Testis (tissue), 3 donors: ENCODE data around the gene SOX6. TPM values are rescaled to one million over a fixed set of nuclear protein-coding genes. Genes with fewer than 3 reads are reported as not detected.
"Not testable (repeated sequence)": the region's sequence is repeated elsewhere in the genome, so short reads cannot be mapped to it uniquely, and the experiment has no call there.

Source experiments
- DNase-seq: peaks from one replicate; pipeline ENCODE4 v3.0.0-alpha.2; 2019
- H3K27ac ChIP-seq, 2 donors: fragments of 200-600 bp; sonication (generic); one replicate each; pipeline ENCODE4 v1.5.1; 2019
- H3K27me3 ChIP-seq: fragments of 200-600 bp; sonication (generic); one replicate; pipeline ENCODE4 v1.5.1; 2019
- H3K36me3 ChIP-seq: fragments of 200-600 bp; sonication (generic); one replicate; pipeline ENCODE4 v1.5.1; 2017; ENCODE audit warnings: low read depth; ENCODE audit errors: missing control alignments
- H3K4me1 ChIP-seq: fragments of 200-600 bp; sonication (generic); one replicate; pipeline ENCODE4 v1.5.1; 2019
- H3K4me3 ChIP-seq, 2 donors: fragments of 200-600 bp; sonication (generic); one replicate each; pipeline ENCODE4 v1.5.1; 2017 to 2019
- H3K9me3 ChIP-seq: fragments of 200-600 bp; sonication (generic); one replicate; pipeline ENCODE4 v1.5.1; 2017
- CTCF ChIP-seq, 3 experiments: fragments of 450-650 bp in 2 of 3; fragments of 200-600 bp in 1 of 3; sonication (generic) in 1 of 3; IDR thresholded peaks; one replicate each; pipeline ENCODE4 v1.5.1; 2016 to 2019; ENCODE audit warnings: antibody characterized with exemption in 3 of 3, mild to moderate bottlenecking in 2 of 3, moderate library complexity in 1 of 3
- POLR2A ChIP-seq: fragments of 450-650 bp; IDR thresholded peaks from one replicate; pipeline ENCODE4 v1.6.1; 2017; ENCODE audit warnings: antibody characterized with exemption, mild to moderate bottlenecking, moderate library complexity
- WGBS, 2 donors: methylation state at CpG; one replicate each; pipeline ENCODE4 v1.1.5; 2018; 5-methylcytosine and 5-hydroxymethylcytosine counted together
- intact Hi-C: fragments of 100-400 bp; cut with DNase I; formaldehyde crosslinking; loops from one replicate; pipeline ENCODE4 v1.15.1; 2023; ENCODE audit warnings: low total_unique reads
- polyA plus RNA-seq: library from polyadenylated mRNA; stranded (reverse); fragments of 350-450 nt; fragmentation: Illumina TruSeq; extraction: RNeasy Lipid Tissue Mini Kit (QIAGEN cat#74804); gene quantifications from one replicate; pipeline ENCODE4 v1.2.3, GENCODE V29; 2014; ENCODE audit warnings: low read depth, low replicate concordance; ENCODE audit not compliant: insufficient read depth
- total RNA-seq, 2 donors: library from RNA; depleted of rRNA; stranded (reverse); fragments of >200 nt; gene quantifications; one replicate each; pipeline ENCODE4 v1.2.3, GENCODE V29; 2016

The SOX6 gene
- total and polyA plus RNA-seq, 3 donors from 2014 or later, result 39.6 to 74.0 (median 52.3) TPM

- H3K27ac ChIP-seq, result no peak overlapping the region
- 79% methylated on average over 4 of the region's 4 CpGs for WGBS, 2 donors
These were observed 275.5 kb downstream of the SOX6 start for GRCh38 chr11:16080688-16081381.

GRCh38 chr11:16078936-16079335 lies 277.4 kb downstream of the SOX6 start:
- no peak for DNase-seq
- WGBS, 2 donors, result 90 to 94% methylated on average over 3 of the region's 3 CpGs

More at GRCh38 chr11:16080688-16081381, 275.5 kb downstream of the SOX6 start:
- Histone ChIP-seq H3K27me3 (no peaks in the 10 kb centered on the region), H3K9me3 (no peaks in the 10 kb centered on the region), H3K4me3 (no peak overlapping the region), H3K36me3 (no peaks in the 10 kb centered on the region), H3K4me1 (no peaks in the 10 kb centered on the region)
- intact Hi-C loops, result no loop called here
- no peak for TF ChIP-seq CTCF (IDR thresholded peaks at IDR 0.05)
- no peak for TF ChIP-seq POLR2A
- no peak for DNase-seq

GRCh38 chr11:16070573-16070972 lies 285.8 kb downstream of the SOX6 start:
- 87 to 88% methylated on average over 5 of the region's 5 CpGs for WGBS, 2 donors
- no peak overlapping the region for H3K4me3 ChIP-seq
- H3K27ac ChIP-seq, result no peak overlapping the region
- intact Hi-C loops, result no loop called here
- no peaks in the 10 kb centered on the region for H3K36me3 ChIP-seq
- no peaks in the 10 kb centered on the region for H3K9me3 ChIP-seq
- DNase-seq, result no peak
- no peaks in the 10 kb centered on the region for H3K27me3 ChIP-seq
- TF ChIP-seq POLR2A (no peak), CTCF (IDR thresholded peaks at IDR 0.05) (no peak)
- no peaks in the 10 kb centered on the region for H3K4me1 ChIP-seq

More at GRCh38 chr11:16078936-16079335, 277.4 kb downstream of the SOX6 start:
- Histone ChIP-seq H3K27me3 (no peaks in the 10 kb centered on the region), H3K9me3 (no peaks in the 10 kb centered on the region), H3K4me3 (no peak overlapping the region), H3K4me1 (no peaks in the 10 kb centered on the region), H3K36me3 (no peaks in the 10 kb centered on the region), H3K27ac (no peak overlapping the region)
- TF ChIP-seq CTCF (IDR thresholded peaks at IDR 0.05) (no peak), POLR2A (no peak)
- intact Hi-C loops, result no loop called here

GRCh38 chr11:16067268-16067667 lies 289.1 kb downstream of the SOX6 start:
- WGBS, 2 donors, result 88 to 96% methylated on average over 3 of the region's 3 CpGs
- H3K4me1 ChIP-seq, H3K9me3 ChIP-seq, H3K27ac ChIP-seq, H3K4me3 ChIP-seq, H3K27me3 ChIP-seq, intact Hi-C loops, DNase-seq, H3K36me3 ChIP-seq: not testable (repeated sequence)

GRCh38 chr11:16059332-16059731 lies 297.0 kb downstream of the SOX6 start:
- Histone ChIP-seq H3K4me3 (no peak overlapping the region), H3K9me3 (no peaks in the 10 kb centered on the region), H3K36me3 (no peaks in the 10 kb centered on the region), H3K27me3 (no peaks in the 10 kb centered on the region), H3K27ac (no peak overlapping the region), H3K4me1 (no peaks in the 10 kb centered on the region)
- TF ChIP-seq POLR2A (no peak), CTCF (IDR thresholded peaks at IDR 0.05) (no peak)
- WGBS, 2 donors, result 81 to 83% methylated on average over 1 of the region's 1 CpG
- no peak for DNase-seq
- intact Hi-C loops, result no loop called here
